Suprapubic skin (tissue), 3 donors: ENCODE data around the gene SUGCT.

Experiments
- CTCF ChIP-seq, 2 donors: fragments of 200-600 bp in 1 of 2; fragments of 450-650 bp in 1 of 2; sonication (generic) in 1 of 2; IDR thresholded peaks; one replicate each; pipeline ENCODE4 v1.5.1; 2016 to 2019; ENCODE audit warnings: antibody characterized with exemption in 2 of 2, mild to moderate bottlenecking in 1 of 2, moderate library complexity in 1 of 2
- POLR2A ChIP-seq, 2 donors: fragments of 450-650 bp; IDR thresholded peaks; one replicate each; pipeline ENCODE4 v1.6.1; 2017; ENCODE audit warnings: antibody characterized with exemption in 2 of 2, mild to moderate bottlenecking in 2 of 2, moderate library complexity in 2 of 2

- TF ChIP-seq CTCF (IDR thresholded peaks at IDR 0.05) = no peak
- no peak for TF ChIP-seq POLR2A (IDR thresholded peaks at IDR 0.05)
Measured at GRCh38 chr7:40380111-40380510, 245.3 kb downstream of the SUGCT start.
